ENCODE results near the gene TRIM65.
A peak's percentile ranks its signal among the peaks of the same experiment; 100 is the strongest.

The TRIM65 gene

DNA sequence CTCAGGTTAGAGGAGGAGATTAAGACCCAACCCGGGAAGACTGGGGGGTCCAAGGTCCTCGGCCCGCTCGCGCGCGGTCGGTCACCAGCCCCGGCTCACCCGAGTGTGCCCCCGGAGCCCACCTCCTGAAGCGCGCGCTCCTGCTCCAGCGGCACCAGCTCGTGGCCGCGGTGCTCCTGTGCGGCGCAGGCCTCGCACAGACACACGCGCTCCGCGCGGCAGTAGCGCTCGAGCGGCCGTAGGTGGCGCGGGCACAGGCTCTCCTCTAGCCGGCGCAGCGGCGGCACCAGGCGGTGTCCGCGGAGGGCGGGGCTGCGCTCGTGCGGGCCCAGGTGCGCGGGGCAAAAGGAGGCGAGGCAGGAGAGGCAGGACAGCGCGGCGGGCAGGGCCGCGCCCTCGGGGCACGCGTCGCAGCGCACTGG, 19.0 kb downstream of the TRIM65 start:
- FAIRE-seq (no peak), DNase-seq (ENCODE audit: insufficient read length, low spot score) (no peak)
- TF ChIP-seq, protein P1, sequence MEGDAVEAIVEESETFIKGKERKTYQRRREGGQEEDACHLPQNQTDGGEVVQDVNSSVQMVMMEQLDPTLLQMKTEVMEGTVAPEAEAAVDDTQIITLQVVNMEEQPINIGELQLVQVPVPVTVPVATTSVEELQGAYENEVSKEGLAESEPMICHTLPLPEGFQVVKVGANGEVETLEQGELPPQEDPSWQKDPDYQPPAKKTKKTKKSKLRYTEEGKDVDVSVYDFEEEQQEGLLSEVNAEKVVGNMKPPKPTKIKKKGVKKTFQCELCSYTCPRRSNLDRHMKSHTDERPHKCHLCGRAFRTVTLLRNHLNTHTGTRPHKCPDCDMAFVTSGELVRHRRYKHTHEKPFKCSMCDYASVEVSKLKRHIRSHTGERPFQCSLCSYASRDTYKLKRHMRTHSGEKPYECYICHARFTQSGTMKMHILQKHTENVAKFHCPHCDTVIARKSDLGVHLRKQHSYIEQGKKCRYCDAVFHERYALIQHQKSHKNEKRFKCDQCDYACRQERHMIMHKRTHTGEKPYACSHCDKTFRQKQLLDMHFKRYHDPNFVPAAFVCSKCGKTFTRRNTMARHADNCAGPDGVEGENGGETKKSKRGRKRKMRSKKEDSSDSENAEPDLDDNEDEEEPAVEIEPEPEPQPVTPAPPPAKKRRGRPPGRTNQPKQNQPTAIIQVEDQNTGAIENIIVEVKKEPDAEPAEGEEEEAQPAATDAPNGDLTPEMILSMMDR (IDR thresholded peaks at IDR 0.05; ENCODE audit: insufficient read depth, missing control alignments) = peak; percentile 37

DNA sequence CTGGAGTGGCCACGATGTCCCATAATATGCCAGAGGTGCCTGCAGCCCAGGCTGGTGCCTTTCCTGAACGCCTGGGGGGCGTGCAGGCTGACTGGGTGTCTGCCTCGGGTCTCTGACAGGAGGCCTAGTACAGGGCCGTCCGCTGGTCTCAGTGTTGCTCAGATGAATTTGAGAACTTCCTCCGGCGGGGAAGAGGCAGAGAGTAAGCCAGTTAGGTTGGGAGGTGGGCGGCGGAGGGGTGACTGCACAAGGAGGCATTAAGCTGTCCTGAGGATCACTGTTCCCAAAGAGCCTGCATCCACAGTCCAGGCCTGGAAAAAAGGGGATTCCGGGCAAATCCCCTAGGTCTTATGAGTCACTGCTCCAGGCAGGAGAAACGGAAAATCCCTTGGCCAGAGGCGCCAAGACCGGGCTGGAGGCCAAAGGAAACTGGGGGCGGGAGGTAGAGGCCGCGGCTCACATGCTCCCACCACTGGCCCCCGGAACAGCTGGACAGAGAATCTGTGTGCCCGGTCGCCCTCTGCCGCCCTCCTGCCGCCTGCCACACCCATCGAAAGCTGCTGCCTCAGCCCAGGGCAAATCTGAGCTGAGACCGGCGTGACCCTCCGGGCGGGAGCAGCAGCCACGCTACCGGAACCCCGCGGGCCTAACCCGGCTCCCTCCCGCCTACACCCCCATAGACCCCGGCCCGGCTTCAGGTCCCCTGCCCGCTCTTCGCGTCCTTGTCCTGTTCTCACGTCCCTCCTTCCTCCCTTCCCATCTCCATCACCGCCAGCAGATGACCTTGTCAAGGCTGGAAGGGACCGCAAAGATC, 19.6 kb downstream of the TRIM65 start:
- TF ChIP-seq, protein P1 (IDR thresholded peaks at IDR 0.05; ENCODE audit: insufficient read depth, missing control alignments) = no peak
- DNase-seq (ENCODE audit: insufficient read length, low spot score) (no peak), FAIRE-seq (no peak)

GRCh38 chr17:75876190-75876937, 20.4 kb downstream of the TRIM65 start:
- FAIRE-seq = no peak
- TF ChIP-seq, protein P1 (IDR thresholded peaks at IDR 0.05; ENCODE audit: insufficient read depth, missing control alignments) = no peak
- DNase-seq (ENCODE audit: insufficient read length, low spot score) = no peak

- DNase-seq (ENCODE audit: insufficient read length, low spot score) = no peak
- no peak for FAIRE-seq
- TF ChIP-seq, protein P1 (IDR thresholded peaks at IDR 0.05; ENCODE audit: insufficient read depth, missing control alignments) = no peak
These were observed 20.9 kb downstream of the TRIM65 start for GRCh38 chr17:75875940-75876189.

GRCh38 chr17:75875182-75875939, 21.4 kb downstream of the TRIM65 start:
- FAIRE-seq (no peak), DNase-seq (ENCODE audit: insufficient read length, low spot score) (no peak)
- TF ChIP-seq, protein P1 (IDR thresholded peaks at IDR 0.05; ENCODE audit: insufficient read depth, missing control alignments) = no peak

DNA sequence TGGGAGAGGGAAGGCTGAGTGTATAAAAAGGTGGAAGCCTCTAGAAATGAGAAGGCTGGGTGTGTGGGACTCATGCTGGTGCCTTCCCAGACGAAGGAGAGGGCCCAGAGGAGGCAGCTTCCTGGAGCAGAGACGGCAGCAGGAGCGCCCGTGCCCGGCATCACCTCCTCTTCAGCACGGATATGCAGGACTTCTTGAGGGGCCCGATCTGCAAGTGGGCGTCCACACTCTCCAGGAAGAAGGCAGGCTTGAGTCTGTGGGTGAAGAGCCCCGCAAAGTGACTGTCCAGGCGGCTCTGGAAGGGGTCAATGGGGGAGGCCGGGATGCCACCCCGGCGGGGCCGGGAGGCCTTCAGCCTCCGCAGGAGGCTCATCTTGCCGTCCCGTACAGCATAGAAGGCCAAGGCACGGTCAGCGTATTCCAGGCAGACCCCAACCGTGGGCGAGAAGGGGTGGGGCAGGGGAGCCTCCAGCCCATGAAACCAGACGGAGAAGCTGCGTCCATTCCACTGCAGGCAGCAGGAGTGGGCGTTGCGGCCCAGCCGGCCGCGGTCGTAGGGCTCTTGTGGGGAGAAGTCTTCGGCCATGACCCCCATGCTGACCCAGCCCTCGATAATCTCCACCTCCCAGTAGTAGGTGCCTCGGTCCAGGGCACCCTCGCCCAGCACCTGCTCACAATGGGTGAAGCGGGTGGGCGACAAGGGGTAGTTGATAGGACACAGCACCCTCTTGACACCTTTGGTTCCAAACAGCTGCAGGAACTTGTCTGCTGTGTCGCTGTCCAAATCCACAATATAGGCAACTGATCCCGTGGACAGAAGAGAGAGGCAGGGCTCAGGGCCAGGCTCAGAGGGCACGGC, 22.2 kb downstream of the TRIM65 start:
- TF ChIP-seq, protein P1 (IDR thresholded peaks at IDR 0.05; ENCODE audit: insufficient read depth, missing control alignments) = no peak
- DNase-seq (ENCODE audit: insufficient read length, low spot score) (no peak), FAIRE-seq (no peak)

Data from D721Med (cell line).